ENCODE measurements around the gene CENPVL1. TPM values are rescaled to one million over a fixed set of nuclear protein-coding genes. Genes with fewer than 3 reads are reported as not detected.

The CENPVL1 gene
- total RNA-seq, result 2.5 TPM

GRCh38 chrX:51710277-51711164 lies at the start of gene CENPVL1:
Gene CENPVL1, plus strand, starts transcription at chrX:51710512. Its CDS starts 0 bp downstream, at chrX:51710512.

GRCh38 chrX:51682720-51683062 lies 27.6 kb upstream of the CENPVL1 start, which contains the start of gene CENPVL2:
Gene CENPVL2, minus strand, starts transcription at chrX:51682831. Its CDS starts 0 bp downstream, at chrX:51682831.

DNA sequence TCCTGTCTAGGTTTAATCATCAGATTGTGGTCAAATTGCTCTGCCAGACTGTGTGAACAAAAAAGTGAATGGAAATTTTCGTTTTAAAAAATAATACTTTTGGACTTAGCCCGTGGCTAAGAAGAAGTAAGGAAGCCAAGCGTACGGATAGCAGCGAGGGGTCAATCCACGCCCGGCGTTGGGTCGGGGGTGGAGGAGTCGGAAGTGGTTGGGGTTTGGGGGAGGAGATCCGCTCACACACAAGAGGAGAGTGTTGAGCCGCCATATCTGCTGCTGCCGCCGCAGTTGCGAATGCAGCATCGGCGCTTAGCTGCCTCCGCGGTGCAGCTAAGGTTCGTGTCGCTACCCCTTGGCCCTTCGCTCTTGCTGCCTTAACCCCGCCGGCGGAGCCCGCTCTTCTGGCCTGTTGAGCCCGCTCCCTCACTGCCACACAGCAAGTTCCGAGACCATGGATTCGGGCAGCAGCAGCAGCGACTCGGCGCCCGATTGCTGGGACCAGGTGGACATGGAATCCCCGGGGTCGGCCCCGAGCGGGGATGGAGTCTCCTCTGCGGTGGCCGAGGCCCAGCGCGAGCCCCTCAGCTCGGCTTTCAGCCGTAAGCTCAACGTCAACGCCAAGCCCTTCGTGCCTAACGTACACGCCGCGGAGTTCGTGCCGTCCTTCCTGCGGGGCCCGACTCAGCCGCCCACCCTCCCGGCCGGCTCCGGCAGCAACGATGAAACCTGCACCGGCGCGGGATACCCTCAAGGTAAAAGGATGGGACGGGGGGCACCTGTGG lies 33.1 kb downstream of the CENPVL1 start, which contains the start of gene GSPT2:
TSS of gene GSPT2 (plus strand) at position 264 of the 779 bp plus-strand sequence. CDS start at position 449, 185 bp downstream.

Other genes starting within 250 kb of the CENPVL1 start
- gene NUDT11, start 213.9 kb upstream of the CENPVL1 start, total RNA-seq, result 65.1 TPM
- 1.3 TPM for gene CENPVL3, start 91.6 kb upstream of the CENPVL1 start, total RNA-seq
- 2.5 TPM for gene CENPVL2, start 27.7 kb upstream of the CENPVL1 start, total RNA-seq
- gene GSPT2, start 32.9 kb downstream of the CENPVL1 start, total RNA-seq, result 16.3 TPM
- gene MAGED1, start 183.1 kb downstream of the CENPVL1 start, total RNA-seq, result 107 TPM

All from parietal lobe (tissue), 1 donor.